ENCODE measurements around the gene PARP11. TPM values are rescaled to one million over a fixed set of nuclear protein-coding genes. Genes with fewer than 3 reads are reported as not detected.
A peak's percentile ranks its signal among the peaks of the same experiment; 100 is the strongest.

Gene PARP11
- total RNA-seq, 1 experiment from 2014 or later = 8.0 TPM

DNA sequence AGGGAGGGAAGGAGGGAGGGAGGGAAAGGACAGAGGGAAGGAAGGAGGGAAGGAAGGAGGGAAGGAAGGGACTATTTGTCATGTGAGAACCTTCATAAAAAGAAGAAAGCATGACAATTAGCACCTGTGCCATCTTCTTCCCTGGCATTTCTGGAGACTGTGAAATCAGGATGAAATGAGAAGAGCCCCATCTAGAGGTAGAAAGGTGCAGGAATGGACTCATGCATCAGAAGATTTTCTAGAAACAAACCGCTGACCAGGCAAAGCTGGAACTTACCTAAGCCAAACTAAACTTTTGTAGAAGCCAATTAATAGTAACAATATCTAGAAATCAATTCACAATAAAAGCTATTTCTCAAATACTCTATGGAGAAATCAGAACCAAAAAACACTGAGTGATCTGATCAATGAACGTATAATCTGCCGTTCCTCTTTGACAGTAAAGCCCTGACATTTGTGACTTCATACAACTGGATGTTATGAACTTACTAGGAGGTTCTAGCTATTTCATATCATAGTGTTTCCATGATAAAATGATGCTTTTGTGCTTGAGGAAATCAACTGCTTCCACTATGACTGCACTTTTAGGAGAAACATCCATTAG lies 95.9 kb downstream of the PARP11 start:
- ChIA-PET CTCF (interaction anchor here (0.6 to 1.7 kb wide), 21 partner anchors 15 to 478 kb away, joined by 3 to 9 read pairs (median 4); partner anchors contain the start of gene CRACR2A), POLR2A (no interaction called here)
- DNase-seq (ENCODE audit: low spot score) = no peak
- Mint-ChIP-seq H3K36me3 (no peaks in the 10 kb centered on the region), H3K27me3 (ENCODE audit: low read depth) (no peaks in the 10 kb centered on the region), H3K4me3 (no peak overlapping the region), H3K9me3 (peaks cover 5% of the 10 kb centered on the region; the same call in 1 of the 2 replicates), H3K4me1 (0 out of 2 replicates have a peak, but pooled peaks cover 5% of the 10 kb centered on the region), H3K27ac (no peak overlapping the region)
- peak; percentile 55 for ATAC-seq
- TF ChIP-seq CTCF (IDR thresholded peaks at IDR 0.05) (peak; percentile 34; the same call in 1 of the 2 replicates), ZNF263 (CRISPR knock-in tag; IDR thresholded peaks at IDR 0.05; ENCODE audit: low read depth) (no peak), TCF7 (CRISPR knock-in tag; IDR thresholded peaks at IDR 0.05; ENCODE audit: low read depth) (no peak)

DNA sequence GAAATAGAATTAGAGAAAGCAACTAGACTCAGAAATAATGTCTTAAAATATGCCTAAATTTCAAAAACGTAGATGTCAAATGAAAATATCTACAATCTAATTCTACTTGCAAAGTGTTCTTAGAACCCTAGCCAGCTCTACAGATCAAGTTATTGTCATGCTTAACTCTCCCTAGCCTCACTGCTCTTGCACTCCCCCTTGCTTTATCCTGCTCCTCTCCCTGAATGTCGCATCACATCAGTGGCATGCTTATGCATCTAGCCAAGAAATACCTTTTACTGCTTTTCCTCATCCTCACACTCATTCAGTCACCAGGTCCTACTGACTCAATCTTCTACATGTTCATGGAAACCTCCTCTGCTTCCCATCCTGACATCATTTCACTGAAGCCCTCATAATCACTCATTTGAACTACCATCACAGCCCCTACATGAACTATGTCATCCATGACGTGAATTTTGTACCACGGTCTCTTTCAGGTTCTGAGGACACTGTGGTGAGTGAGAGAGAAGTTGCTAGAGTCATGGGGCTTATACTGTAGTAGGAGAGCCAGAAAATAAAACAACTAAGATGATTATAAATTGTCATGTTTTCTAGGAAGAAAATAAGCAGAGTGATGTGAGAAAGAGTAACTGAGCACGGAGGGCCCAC lies 97.7 kb downstream of the PARP11 start:
- peak; percentile 53; the same call in 1 of the 2 replicates for ATAC-seq
- Mint-ChIP-seq H3K27me3 (ENCODE audit: low read depth) (no peaks in the 10 kb centered on the region; the same call in 1 of the 2 replicates), H3K36me3 (no peaks in the 10 kb centered on the region), H3K4me3 (no peak overlapping the region), H3K9me3 (peaks cover 10% of the 10 kb centered on the region; the same call in 1 of the 2 replicates), H3K27ac (no peak overlapping the region), H3K4me1 (peaks cover 10% of the 10 kb centered on the region; the same call in 1 of the 2 replicates)
- TF ChIP-seq RELA (CRISPR knock-in tag; IDR thresholded peaks at IDR 0.05; ENCODE audit: borderline replicate concordance) (no peak), ZNF281 (CRISPR knock-in tag; IDR thresholded peaks at IDR 0.05) (no peak), E2F4 (CRISPR knock-in tag; IDR thresholded peaks at IDR 0.05; ENCODE audit: borderline replicate concordance, low read depth) (no peak), RORB (CRISPR knock-in tag; IDR thresholded peaks at IDR 0.05) (no peak), OVOL2 (CRISPR knock-in tag; IDR thresholded peaks at IDR 0.05; ENCODE audit: borderline replicate concordance) (no peak), SMAD4 (CRISPR knock-in tag; IDR thresholded peaks at IDR 0.05) (no peak), ATF3 (CRISPR knock-in tag; conservative IDR thresholded peaks at IDR 0.05) (no peak), ZNF416 (CRISPR knock-in tag; IDR thresholded peaks at IDR 0.05) (no peak), HMGXB4 (CRISPR knock-in tag; IDR thresholded peaks at IDR 0.05) (no peak), FOXJ3 (CRISPR knock-in tag; IDR thresholded peaks at IDR 0.05; ENCODE audit: borderline replicate concordance) (no peak), NR3C1 (CRISPR knock-in tag; conservative IDR thresholded peaks at IDR 0.05; ENCODE audit: low read depth) (no peak), TP53 (CRISPR knock-in tag; IDR thresholded peaks at IDR 0.05) (no peak)
- TF ChIP-seq, protein P1, sequence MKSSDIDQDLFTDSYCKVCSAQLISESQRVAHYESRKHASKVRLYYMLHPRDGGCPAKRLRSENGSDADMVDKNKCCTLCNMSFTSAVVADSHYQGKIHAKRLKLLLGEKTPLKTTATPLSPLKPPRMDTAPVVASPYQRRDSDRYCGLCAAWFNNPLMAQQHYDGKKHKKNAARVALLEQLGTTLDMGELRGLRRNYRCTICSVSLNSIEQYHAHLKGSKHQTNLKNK (CRISPR knock-in tag; IDR thresholded peaks at IDR 0.05) = no peak
- TF ChIP-seq, protein P2, sequence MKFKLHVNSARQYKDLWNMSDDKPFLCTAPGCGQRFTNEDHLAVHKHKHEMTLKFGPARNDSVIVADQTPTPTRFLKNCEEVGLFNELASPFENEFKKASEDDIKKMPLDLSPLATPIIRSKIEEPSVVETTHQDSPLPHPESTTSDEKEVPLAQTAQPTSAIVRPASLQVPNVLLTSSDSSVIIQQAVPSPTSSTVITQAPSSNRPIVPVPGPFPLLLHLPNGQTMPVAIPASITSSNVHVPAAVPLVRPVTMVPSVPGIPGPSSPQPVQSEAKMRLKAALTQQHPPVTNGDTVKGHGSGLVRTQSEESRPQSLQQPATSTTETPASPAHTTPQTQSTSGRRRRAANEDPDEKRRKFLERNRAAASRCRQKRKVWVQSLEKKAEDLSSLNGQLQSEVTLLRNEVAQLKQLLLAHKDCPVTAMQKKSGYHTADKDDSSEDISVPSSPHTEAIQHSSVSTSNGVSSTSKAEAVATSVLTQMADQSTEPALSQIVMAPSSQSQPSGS (CRISPR knock-in tag; IDR thresholded peaks at IDR 0.05; ENCODE audit: borderline replicate concordance, low read depth) = no peak
- CTCF ChIA-PET = interaction anchor here (0.7 to 1.6 kb wide), 4 partner anchors 23 to 475 kb away, joined by 3 to 6 read pairs (median 4); partner anchors contain the start of gene CRACR2A
- POLR2A ChIA-PET = no interaction called here
- no peak for DNase-seq (ENCODE audit: low spot score)

Data from WTC11 (cell line).